ENCODE results near the gene CHAF1A. TPM values are rescaled to one million over a fixed set of nuclear protein-coding genes. Genes with fewer than 3 reads are reported as not detected.

CHAF1A gene
- total and polyA plus RNA-seq, 2 of the 8 experiments (the other 6 are each of a cell fraction or from before 2014, with no cell fraction given): 122 to 147 TPM

DNA sequence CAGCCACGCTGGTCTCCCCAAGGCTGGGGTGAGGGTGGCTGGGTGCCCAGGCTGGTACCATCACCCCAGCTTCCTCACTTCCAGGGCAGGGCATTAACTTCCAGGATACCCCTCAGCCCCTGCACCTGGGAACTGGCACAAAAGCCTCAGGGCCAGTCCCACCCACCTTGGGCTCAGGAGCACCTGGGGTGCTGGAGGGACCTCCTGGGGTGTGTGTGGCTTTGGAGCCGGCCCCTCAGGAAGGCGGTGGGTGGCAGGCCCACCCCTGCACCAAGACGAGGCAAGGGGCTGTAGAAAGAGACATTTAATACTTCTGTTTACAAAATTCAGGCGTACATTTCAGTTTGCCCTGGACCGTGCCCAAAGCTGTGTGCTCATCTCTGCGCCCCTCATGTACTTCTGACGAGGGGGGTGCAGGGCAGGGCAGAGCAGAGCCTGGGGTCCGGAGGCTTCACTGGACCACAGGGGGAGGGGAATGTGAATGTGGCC is 42.3 kb upstream of the CHAF1A start:
- ChIA-PET POLR2A (ENCODE audit: partially characterized antibody) (interaction anchor here (0.6 to 13.0 kb wide), 7 partner anchors 8 to 122 kb away, joined by 3 to 72 read pairs (median 4); partner anchors contain the start of gene MPND), CTCF (ENCODE audit: partially characterized antibody) (interaction anchor here (0.6 to 2.0 kb wide), 6 partner anchors 28 to 164 kb away, joined by 3 to 4 read pairs (median 4); no protein-coding TSS in a partner anchor)
- no peak for FAIRE-seq
- peaks cover 0 to 12% (median 2%) of the 10 kb centered on the region in 4 experiments; a peak in 2 of 7 replicates for H3K4me1 ChIP-seq (replicated peaks in 1 of 4; ENCODE audit: control insufficient read depth in 3 of 4, insufficient read depth in 4 of 4, low read length in 3 of 4)
- H4K91ac ChIP-seq (replicated peaks; ENCODE audit: insufficient read length, low read length): no peak overlapping the region
- no peaks in the 10 kb centered on the region for H3K23me2 ChIP-seq (ENCODE audit: low read depth, low read length)
- H2BK15ac ChIP-seq (ENCODE audit: low read length): no peak overlapping the region
- no peak overlapping the region for H3K14ac ChIP-seq (ENCODE audit: insufficient read length)
- no peak overlapping the region for H3K56ac ChIP-seq (replicated peaks; ENCODE audit: insufficient read length, low read depth, low read length)
- no peak for DNase-seq (ENCODE audit: low read depth in 1 of 2, low spot score in 2 of 2)
- H2BK5ac ChIP-seq (ENCODE audit: low read depth, low read length): peak overlapping the region; percentile 52; the same call in 1 of the 2 replicates
- no peak overlapping the region for H3K4me3 ChIP-seq (ENCODE audit: extremely low read depth in 1 of 4, insufficient read depth in 2 of 4, low read depth in 3 of 4, low read length in 4 of 4)
- H3K9me3 ChIP-seq (ENCODE audit: insufficient read depth in 2 of 2, low read depth in 1 of 2, low read length in 1 of 2): no peaks in the 10 kb centered on the region
- WGBS, 2 experiments (ENCODE audit: extremely low coverage in 1 of 2, insufficient coverage in 1 of 2, insufficient read length in 1 of 2, insufficient replicate concordance in 2 of 2, low coverage in 1 of 2, low lambda C conversion rate in 2 of 2, missing lambda C conversion rate in 1 of 2): 97% methylated on average over 9 of the region's 9 CpGs; no CpG with 5 or more reads in 1 of the 2 experiments
- H4K8ac ChIP-seq (ENCODE audit: extremely low read depth, insufficient read depth, low read length): no peak overlapping the region
- H3K4me2 ChIP-seq (ENCODE audit: insufficient read depth in 1 of 2, low read depth in 2 of 2, low read length in 2 of 2): no peak overlapping the region
- H3K36me3 ChIP-seq (ENCODE audit: control insufficient read depth in 2 of 4, insufficient read depth in 4 of 4, low read length in 3 of 4): peaks cover 3 to 16% (median 12%) of the 10 kb centered on the region in 4 experiments; a peak in 6 of 8 replicates
- peaks cover 4 to 17% of the 10 kb centered on the region in 2 experiments for H4K20me1 ChIP-seq (replicated peaks in 1 of 2; ENCODE audit: control insufficient read depth in 1 of 2, insufficient read depth in 2 of 2, low read length in 2 of 2)
- no peak overlapping the region for H2AK5ac ChIP-seq (ENCODE audit: low read depth, low read length)
- H3K4ac ChIP-seq (replicated peaks; ENCODE audit: insufficient read length, low read depth, low read length): no peak overlapping the region
- H3K27me3 ChIP-seq (replicated peaks in 1 of 4; ENCODE audit: control insufficient read depth in 3 of 4, extremely low read depth in 1 of 4, insufficient read depth in 3 of 4, low read length in 3 of 4): no peaks in the 10 kb centered on the region
- no peaks in the 10 kb centered on the region for H3K79me2 ChIP-seq (ENCODE audit: control insufficient read depth in 1 of 2, insufficient read depth in 2 of 2, low read length in 2 of 2)
- no peak overlapping the region for H3K9ac ChIP-seq (replicated peaks in 1 of 4; ENCODE audit: extremely low read depth in 1 of 4, low read depth in 3 of 4, low read length in 3 of 4)
- H2BK20ac ChIP-seq (ENCODE audit: low read length): no peak overlapping the region
- H2BK12ac ChIP-seq (ENCODE audit: low read depth, low read length): no peak overlapping the region
- H3K18ac ChIP-seq (ENCODE audit: extremely low read depth, low read length): no peak overlapping the region
- H4K5ac ChIP-seq (ENCODE audit: insufficient read length, low read depth, low read length): no peak overlapping the region
- H2BK120ac ChIP-seq (replicated peaks; ENCODE audit: low read depth, low read length): no peak overlapping the region
- H2AFZ ChIP-seq (ENCODE audit: low read length): no peak overlapping the region
- H3K79me1 ChIP-seq (ENCODE audit: low read depth, low read length): no peaks in the 10 kb centered on the region
- no peak overlapping the region; the same call in 1 of the 2 replicates for H3K27ac ChIP-seq (ENCODE audit: low read depth, low read length)
- no peak overlapping the region for H3K23ac ChIP-seq (ENCODE audit: insufficient read length)
- no peak for TF ChIP-seq RAD21 (IDR thresholded peaks at IDR 0.05 in 1 of 2, conservative IDR thresholded peaks at IDR 0.05 in 1 of 2; ENCODE audit: low read depth in 2 of 2, low read length in 2 of 2)
